VCaP (cell line): ENCODE data around the gene ABTB2.

Experiments used
- H3K27ac ChIP-seq: fragments of 450-650 bp; 2 replicates; pipeline ENCODE4 v1.5.1; 2017
- CTCF ChIP-seq: fragments of 450-650 bp; conservative IDR thresholded peaks from 2 replicates; pipeline ENCODE4 v1.5.1; 2017; ENCODE audit warnings: mild to moderate bottlenecking, moderate library complexity

The ABTB2 gene

GRCh38 chr11:34192481-34193401 lies 165.1 kb downstream of the ABTB2 start:
- no peak for TF ChIP-seq CTCF
- no peak overlapping the region for H3K27ac ChIP-seq

GRCh38 chr11:34191578-34191977 lies 166.2 kb downstream of the ABTB2 start:
- no peak overlapping the region for H3K27ac ChIP-seq
- TF ChIP-seq CTCF, result no peak

- H3K27ac ChIP-seq, result no peak overlapping the region
- TF ChIP-seq CTCF, result no peak
Measured at GRCh38 chr11:34190192-34191139, 167.3 kb downstream of the ABTB2 start.

GRCh38 chr11:34189191-34189590 lies 168.6 kb downstream of the ABTB2 start:
- no peak overlapping the region for H3K27ac ChIP-seq
- TF ChIP-seq CTCF, result no peak

GRCh38 chr11:34188181-34188580 lies 169.6 kb downstream of the ABTB2 start:
- no peak overlapping the region for H3K27ac ChIP-seq
- TF ChIP-seq CTCF, result no peak

GRCh38 chr11:34185926-34186841 lies 171.6 kb downstream of the ABTB2 start:
- no peak overlapping the region for H3K27ac ChIP-seq
- no peak for TF ChIP-seq CTCF
